ENCODE measurements around the gene HOXD10. TPM values are rescaled to one million over a fixed set of nuclear protein-coding genes. Genes with fewer than 3 reads are reported as not detected.

Gene HOXD10
- polyA plus RNA-seq, 1 donor from 2014 or later, result not detected

DNA sequence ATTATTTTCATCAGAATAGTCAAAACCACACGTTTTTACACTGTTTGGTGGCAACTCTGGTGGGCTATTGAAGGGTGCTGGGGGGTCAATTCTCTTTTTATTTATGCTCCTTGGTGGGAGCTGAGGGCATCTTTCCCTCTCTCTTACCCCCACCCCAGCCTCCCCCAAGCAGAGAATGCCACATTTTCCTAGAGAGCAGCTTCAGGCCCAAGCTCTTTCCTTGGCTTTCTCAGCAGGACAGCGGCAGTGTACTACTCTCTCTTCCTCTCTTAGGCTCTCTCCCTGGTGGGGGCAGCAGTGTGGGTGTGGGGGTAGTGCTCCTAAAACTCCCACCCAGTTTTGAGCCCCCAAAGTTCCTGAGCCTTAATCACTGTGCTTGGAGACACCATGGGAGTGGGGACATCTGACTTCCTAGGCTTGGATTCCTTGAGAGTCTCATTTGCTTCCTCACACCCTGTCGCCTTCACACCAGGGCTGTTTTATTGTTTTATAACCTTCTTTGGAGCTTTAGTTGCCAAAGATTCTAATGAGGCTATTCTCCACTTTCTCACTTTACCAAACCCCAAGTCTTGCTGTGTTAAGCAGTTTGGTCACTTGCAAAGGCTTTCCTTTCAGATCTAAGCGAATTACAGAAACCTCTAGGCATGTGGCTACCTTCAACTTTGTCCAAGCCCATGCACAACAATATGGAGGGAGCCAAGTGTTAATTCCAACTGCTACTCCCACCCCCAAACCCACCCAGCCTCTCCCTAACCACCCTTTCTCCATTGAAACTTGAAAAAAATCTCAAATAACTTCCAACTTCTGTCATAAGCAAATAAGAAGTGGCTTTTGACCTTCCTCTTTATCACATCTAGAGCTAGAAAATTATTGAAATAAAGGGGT lies 28.7 kb downstream of the HOXD10 start:
- H2AFZ ChIP-seq (ENCODE audit: low read depth, low read length), result no peak overlapping the region
- TF ChIP-seq EZH2 (IDR thresholded peaks at IDR 0.05; ENCODE audit: borderline replicate concordance, insufficient read depth, low read length, poor library complexity, severe bottlenecking) (no peak), SMC3 (conservative IDR thresholded peaks at IDR 0.05; ENCODE audit: poor library complexity) (no peak), EP300 (conservative IDR thresholded peaks at IDR 0.05; ENCODE audit: poor library complexity, severe bottlenecking) (no peak), RAD21 (conservative IDR thresholded peaks at IDR 0.05) (no peak), TAF1 (IDR thresholded peaks at IDR 0.05; ENCODE audit: low read depth) (no peak), MXI1 (conservative IDR thresholded peaks at IDR 0.05; ENCODE audit: poor library complexity, severe bottlenecking) (no peak), POLR2AphosphoS5 (IDR thresholded peaks at IDR 0.05) (no peak)
- TF ChIP-seq, protein P1, sequence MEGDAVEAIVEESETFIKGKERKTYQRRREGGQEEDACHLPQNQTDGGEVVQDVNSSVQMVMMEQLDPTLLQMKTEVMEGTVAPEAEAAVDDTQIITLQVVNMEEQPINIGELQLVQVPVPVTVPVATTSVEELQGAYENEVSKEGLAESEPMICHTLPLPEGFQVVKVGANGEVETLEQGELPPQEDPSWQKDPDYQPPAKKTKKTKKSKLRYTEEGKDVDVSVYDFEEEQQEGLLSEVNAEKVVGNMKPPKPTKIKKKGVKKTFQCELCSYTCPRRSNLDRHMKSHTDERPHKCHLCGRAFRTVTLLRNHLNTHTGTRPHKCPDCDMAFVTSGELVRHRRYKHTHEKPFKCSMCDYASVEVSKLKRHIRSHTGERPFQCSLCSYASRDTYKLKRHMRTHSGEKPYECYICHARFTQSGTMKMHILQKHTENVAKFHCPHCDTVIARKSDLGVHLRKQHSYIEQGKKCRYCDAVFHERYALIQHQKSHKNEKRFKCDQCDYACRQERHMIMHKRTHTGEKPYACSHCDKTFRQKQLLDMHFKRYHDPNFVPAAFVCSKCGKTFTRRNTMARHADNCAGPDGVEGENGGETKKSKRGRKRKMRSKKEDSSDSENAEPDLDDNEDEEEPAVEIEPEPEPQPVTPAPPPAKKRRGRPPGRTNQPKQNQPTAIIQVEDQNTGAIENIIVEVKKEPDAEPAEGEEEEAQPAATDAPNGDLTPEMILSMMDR (IDR thresholded peaks at IDR 0.05; ENCODE audit: poor library complexity, severe bottlenecking), result no peak
- TF ChIP-seq, protein P2, sequence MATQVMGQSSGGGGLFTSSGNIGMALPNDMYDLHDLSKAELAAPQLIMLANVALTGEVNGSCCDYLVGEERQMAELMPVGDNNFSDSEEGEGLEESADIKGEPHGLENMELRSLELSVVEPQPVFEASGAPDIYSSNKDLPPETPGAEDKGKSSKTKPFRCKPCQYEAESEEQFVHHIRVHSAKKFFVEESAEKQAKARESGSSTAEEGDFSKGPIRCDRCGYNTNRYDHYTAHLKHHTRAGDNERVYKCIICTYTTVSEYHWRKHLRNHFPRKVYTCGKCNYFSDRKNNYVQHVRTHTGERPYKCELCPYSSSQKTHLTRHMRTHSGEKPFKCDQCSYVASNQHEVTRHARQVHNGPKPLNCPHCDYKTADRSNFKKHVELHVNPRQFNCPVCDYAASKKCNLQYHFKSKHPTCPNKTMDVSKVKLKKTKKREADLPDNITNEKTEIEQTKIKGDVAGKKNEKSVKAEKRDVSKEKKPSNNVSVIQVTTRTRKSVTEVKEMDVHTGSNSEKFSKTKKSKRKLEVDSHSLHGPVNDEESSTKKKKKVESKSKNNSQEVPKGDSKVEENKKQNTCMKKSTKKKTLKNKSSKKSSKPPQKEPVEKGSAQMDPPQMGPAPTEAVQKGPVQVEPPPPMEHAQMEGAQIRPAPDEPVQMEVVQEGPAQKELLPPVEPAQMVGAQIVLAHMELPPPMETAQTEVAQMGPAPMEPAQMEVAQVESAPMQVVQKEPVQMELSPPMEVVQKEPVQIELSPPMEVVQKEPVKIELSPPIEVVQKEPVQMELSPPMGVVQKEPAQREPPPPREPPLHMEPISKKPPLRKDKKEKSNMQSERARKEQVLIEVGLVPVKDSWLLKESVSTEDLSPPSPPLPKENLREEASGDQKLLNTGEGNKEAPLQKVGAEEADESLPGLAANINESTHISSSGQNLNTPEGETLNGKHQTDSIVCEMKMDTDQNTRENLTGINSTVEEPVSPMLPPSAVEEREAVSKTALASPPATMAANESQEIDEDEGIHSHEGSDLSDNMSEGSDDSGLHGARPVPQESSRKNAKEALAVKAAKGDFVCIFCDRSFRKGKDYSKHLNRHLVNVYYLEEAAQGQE (IDR thresholded peaks at IDR 0.05; ENCODE audit: borderline replicate concordance), result no peak
- H3K79me2 ChIP-seq (replicated peaks; ENCODE audit: insufficient read depth, low read length), result no peaks in the 10 kb centered on the region
- no peaks in the 10 kb centered on the region for H3K36me3 ChIP-seq (ENCODE audit: insufficient read depth, low read length)
- peaks cover 5% of the 10 kb centered on the region for H3K9me3 ChIP-seq (ENCODE audit: low read length)
- H3K4me2 ChIP-seq (ENCODE audit: low read length), result no peak overlapping the region
- no peak overlapping the region for H3K27ac ChIP-seq (ENCODE audit: low read length)
- no peaks in the 10 kb centered on the region for H3K9me2 ChIP-seq (ENCODE audit: insufficient read depth, low read length)
- H3K9ac ChIP-seq (ENCODE audit: low read length), result no peak overlapping the region
- no peak overlapping the region for H3K4me3 ChIP-seq (ENCODE audit: low read length)
- no peaks in the 10 kb centered on the region for H3F3A ChIP-seq (ENCODE audit: insufficient read depth, low read length, poor library complexity, severe bottlenecking)
- peaks cover 99% of the 10 kb centered on the region for H3K27me3 ChIP-seq (ENCODE audit: insufficient read depth, low read depth, low read length)
- H4K20me1 ChIP-seq (ENCODE audit: insufficient read depth), result no peaks in the 10 kb centered on the region

DNA sequence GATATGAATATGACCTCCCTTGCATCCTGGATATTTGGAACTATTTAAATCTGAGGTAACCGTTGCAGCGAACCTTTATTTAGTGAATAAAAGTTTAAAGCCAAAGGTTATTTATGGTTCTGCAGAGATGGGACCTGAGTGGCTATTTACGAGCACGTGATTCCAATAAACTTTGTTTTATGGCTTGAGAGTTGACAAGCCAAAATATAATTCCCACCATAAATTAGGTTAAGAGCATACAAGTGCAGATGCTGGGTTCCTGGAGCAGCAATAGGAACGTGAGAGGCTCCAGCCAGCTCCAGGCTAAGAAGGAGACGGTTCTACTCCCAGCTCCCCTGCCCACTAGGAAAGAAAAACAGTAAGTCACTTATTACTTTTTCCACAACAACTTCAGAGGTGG lies 29.5 kb downstream of the HOXD10 start:
- no peak overlapping the region for H3K9ac ChIP-seq (ENCODE audit: low read length)

More for the DNA sequence above, 29.5 kb downstream of the HOXD10 start:
- TF ChIP-seq SMC3 (conservative IDR thresholded peaks at IDR 0.05; ENCODE audit: poor library complexity), result no peak
- no peak for TF ChIP-seq EZH2 (IDR thresholded peaks at IDR 0.05; ENCODE audit: borderline replicate concordance, insufficient read depth, low read length, poor library complexity, severe bottlenecking)
- Histone ChIP-seq H3K4me3 (ENCODE audit: low read length) (no peak overlapping the region), H3K36me3 (ENCODE audit: insufficient read depth, low read length) (no peaks in the 10 kb centered on the region), H4K20me1 (ENCODE audit: insufficient read depth) (no peaks in the 10 kb centered on the region), H3K9me2 (ENCODE audit: insufficient read depth, low read length) (no peaks in the 10 kb centered on the region), H2AFZ (ENCODE audit: low read depth, low read length) (no peak overlapping the region), H3K4me2 (ENCODE audit: low read length) (no peak overlapping the region), H3F3A (ENCODE audit: insufficient read depth, low read length, poor library complexity, severe bottlenecking) (no peaks in the 10 kb centered on the region), H3K9me3 (ENCODE audit: low read length) (peaks cover 5% of the 10 kb centered on the region), H3K27ac (ENCODE audit: low read length) (no peak overlapping the region), H3K79me2 (replicated peaks; ENCODE audit: insufficient read depth, low read length) (no peaks in the 10 kb centered on the region), H3K27me3 (ENCODE audit: insufficient read depth, low read depth, low read length) (peaks cover 99% of the 10 kb centered on the region)
